ENCODE data around the gene RNF208. TPM values are rescaled to one million over a fixed set of nuclear protein-coding genes. Genes with fewer than 3 reads are reported as not detected.
A peak's percentile ranks its signal among the peaks of the same experiment; 100 is the strongest.

RNF208 gene
- polyA plus RNA-seq, 1 of the 3 experiments (the other 2 are of a cell fraction), result 2.7 TPM

DNA sequence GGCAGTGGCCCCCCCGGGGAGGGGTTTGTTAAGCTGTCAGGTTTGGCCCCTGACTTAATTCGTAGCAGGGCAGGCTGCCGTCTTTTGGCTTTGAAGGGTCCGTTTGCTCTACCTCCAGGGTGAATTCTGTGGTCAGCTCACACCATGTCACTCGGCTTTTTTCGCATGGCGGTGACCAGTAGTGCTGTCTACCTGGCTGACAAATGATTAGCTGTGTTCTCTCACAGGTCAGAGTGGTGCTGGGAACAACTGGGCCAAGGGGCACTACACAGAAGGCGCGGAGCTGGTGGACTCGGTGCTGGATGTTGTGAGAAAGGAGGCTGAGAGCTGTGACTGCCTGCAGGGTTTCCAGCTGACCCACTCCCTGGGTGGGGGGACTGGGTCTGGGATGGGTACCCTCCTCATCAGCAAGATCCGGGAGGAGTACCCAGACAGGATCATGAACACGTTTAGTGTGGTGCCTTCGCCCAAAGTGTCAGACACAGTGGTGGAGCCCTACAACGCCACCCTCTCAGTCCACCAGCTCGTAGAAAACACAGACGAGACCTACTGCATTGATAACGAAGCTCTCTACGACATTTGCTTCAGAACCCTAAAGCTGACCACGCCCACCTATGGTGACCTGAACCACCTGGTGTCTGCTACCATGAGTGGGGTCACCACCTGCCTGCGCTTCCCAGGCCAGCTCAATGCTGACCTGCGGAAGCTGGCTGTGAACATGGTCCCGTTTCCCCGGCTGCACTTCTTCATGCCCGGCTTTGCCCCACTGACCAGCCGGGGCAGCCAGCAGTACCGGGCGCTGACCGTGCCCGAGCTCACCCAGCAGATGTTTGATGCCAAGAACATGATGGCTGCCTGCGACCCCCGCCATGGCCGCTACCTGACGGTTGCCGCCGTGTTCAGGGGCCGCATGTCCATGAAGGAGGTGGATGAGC is 20.5 kb upstream of the RNF208 start:
- Histone ChIP-seq H3K36me3 (replicated peaks in 1 of 2; ENCODE audit: control insufficient read depth in 1 of 2, insufficient read depth in 2 of 2, low read length in 1 of 2) (peaks cover 13 to 20% of the 10 kb centered on the region in 2 experiments), H4K20me1 (ENCODE audit: insufficient read depth) (peaks cover 29% of the 10 kb centered on the region), H3K9ac (peak overlapping the region; percentile 88), H3K9me2 (no peaks in the 10 kb centered on the region), H3F3A (replicated peaks; ENCODE audit: insufficient read depth) (peaks cover 16% of the 10 kb centered on the region), H3K27me3 (ENCODE audit: insufficient read depth) (no peaks in the 10 kb centered on the region), H2AFZ (ENCODE audit: low read depth) (no peak overlapping the region), H3K27ac (ENCODE audit: low read depth in 2 of 2, low read length in 1 of 2) (peak overlapping the region in 1 of 2 experiments; percentile 59; a peak in 1 of 4 replicates), H3K9me3 (no peaks in the 10 kb centered on the region), H3K4me2 (peak overlapping the region; percentile 98), H3K4me1 (ENCODE audit: control insufficient read depth in 1 of 2, insufficient read depth in 2 of 2, low read depth in 1 of 2, low read length in 1 of 2) (peaks cover 17 to 28% of the 10 kb centered on the region in 2 experiments; a peak in 2 of 4 replicates), H3K4me3 (ENCODE audit: low read depth in 2 of 2, low read length in 1 of 2) (peak overlapping the region; percentile 84 to 87), H3K79me2 (ENCODE audit: insufficient read depth) (peaks cover 51% of the 10 kb centered on the region)
- ChIA-PET POLR2A (interaction anchor here (0.6 to 6.4 kb wide), 4 partner anchors 13 to 292 kb away, joined by 3 to 83 read pairs (median 3); partner anchors contain the start of gene NELFB), CTCF (interaction anchor here (1.1 to 2.0 kb wide), 4 partner anchors 12 to 213 kb away, joined by 3 to 10 read pairs (median 3); partner anchors contain the start of genes ANAPC2, NELFB and SSNA1)
- 69% methylated on average over 16 of the region's 36 CpGs for WGBS (ENCODE audit: low lambda C conversion rate)
- no peak for TF ChIP-seq USF2 (IDR thresholded peaks at IDR 0.05; ENCODE audit: borderline replicate concordance, low read depth, low read length)
- TF ChIP-seq POLR2AphosphoS5 (IDR thresholded peaks at IDR 0.05; ENCODE audit: low read depth, low read length), result 0 out of 2 replicates have a peak, but pooled peaks have one; percentile 6
- no peak for DNase-seq

- peak overlapping the region; percentile 98 for H3K4me2 ChIP-seq
- no peaks in the 10 kb centered on the region for H3K9me2 ChIP-seq
- WGBS (ENCODE audit: low lambda C conversion rate), result 0% methylated on average over 10 of the region's 83 CpGs
- peak overlapping the region; percentile 84 to 87 for H3K4me3 ChIP-seq (ENCODE audit: low read depth in 2 of 2, low read length in 1 of 2)
- peaks cover 16% of the 10 kb centered on the region for H3F3A ChIP-seq (replicated peaks; ENCODE audit: insufficient read depth)
- CTCF ChIA-PET, result interaction anchor here (1.1 to 2.0 kb wide), 5 partner anchors 12 to 212 kb away, joined by 3 to 10 read pairs (median 4); partner anchors contain the start of genes ANAPC2, EXD3, NELFB and NOXA1
- H3K9ac ChIP-seq, result peak overlapping the region; percentile 88
- H4K20me1 ChIP-seq (ENCODE audit: insufficient read depth), result peaks cover 29% of the 10 kb centered on the region
- TF ChIP-seq MXI1 (IDR thresholded peaks at IDR 0.05; ENCODE audit: low read depth, low read length) (no peak), NFIC (IDR thresholded peaks at IDR 0.05; ENCODE audit: borderline replicate concordance) (no peak), EZH2phosphoT487 (IDR thresholded peaks at IDR 0.05; ENCODE audit: borderline replicate concordance, low read depth) (no peak), JUND (IDR thresholded peaks at IDR 0.05) (no peak), YY1 (IDR thresholded peaks at IDR 0.05; ENCODE audit: low read depth) (no peak)
- no peaks in the 10 kb centered on the region for H3K27me3 ChIP-seq (ENCODE audit: insufficient read depth)
- peaks cover 55% of the 10 kb centered on the region for H3K79me2 ChIP-seq (ENCODE audit: insufficient read depth)
- peak overlapping the region; percentile 59 to 91; a peak in 3 of 4 replicates for H3K27ac ChIP-seq (ENCODE audit: low read depth in 2 of 2, low read length in 1 of 2)
- peaks cover 17 to 32% of the 10 kb centered on the region in 2 experiments; a peak in 2 of 4 replicates for H3K4me1 ChIP-seq (ENCODE audit: control insufficient read depth in 1 of 2, insufficient read depth in 2 of 2, low read depth in 1 of 2, low read length in 1 of 2)
- no peak overlapping the region for H2AFZ ChIP-seq (ENCODE audit: low read depth)
- peak; percentile 75 for DNase-seq
- peaks cover 13 to 20% of the 10 kb centered on the region in 2 experiments for H3K36me3 ChIP-seq (replicated peaks in 1 of 2; ENCODE audit: control insufficient read depth in 1 of 2, insufficient read depth in 2 of 2, low read length in 1 of 2)
- H3K9me3 ChIP-seq, result no peaks in the 10 kb centered on the region
- POLR2A ChIA-PET, result interaction anchor here (0.6 to 6.4 kb wide), 14 partner anchors 9 to 291 kb away, joined by 3 to 83 read pairs (median 8); partner anchors contain the start of genes ANAPC2, CYSRT1, DPP7 and GRIN1
These were observed 19.6 kb upstream of the RNF208 start for GRCh38 chr9:137241490-137242268.

Data from SK-N-SH (cell line).